Loucy (cell line): ENCODE data around the gene PSMB1.

Experiments
- H2AFZ ChIP-seq: fragments of 200-600 bp; sonication (generic); 2 replicates; pipeline ENCODE4 v1.6.0; 2016; ENCODE audit warnings: antibody characterized with exemption, mild to moderate bottlenecking, low read length, moderate library complexity
- H3F3A ChIP-seq: fragments of 200-600 bp; 2 replicates; pipeline ENCODE4 v1.6.0; 2016; ENCODE audit warnings: antibody characterized with exemption, low read depth, mild to moderate bottlenecking
- H3K27me3 ChIP-seq: fragments of 200-600 bp; sonication (generic); 2 replicates; pipeline ENCODE4 v1.6.1; 2014; ENCODE audit warnings: low read length, mild to moderate bottlenecking; ENCODE audit not compliant: insufficient read depth, poor library complexity, severe bottlenecking
- H3K36me3 ChIP-seq: fragments of 200-600 bp; sonication (generic); 2 replicates; pipeline ENCODE4 v1.6.1; 2016; ENCODE audit warnings: low read length; ENCODE audit not compliant: insufficient read depth
- H3K4me1 ChIP-seq: fragments of 200-600 bp; sonication (generic); 2 replicates; pipeline ENCODE4 v1.5.1; 2014; ENCODE audit warnings: low read length, mild to moderate bottlenecking; ENCODE audit not compliant: insufficient read depth, poor library complexity, severe bottlenecking
- H3K4me2 ChIP-seq: fragments of 200-600 bp; sonication (generic); 2 replicates; pipeline ENCODE4 v1.6.0; 2014; ENCODE audit warnings: antibody characterized with exemption, low read length, low read depth, mild to moderate bottlenecking; ENCODE audit not compliant: poor library complexity, severe bottlenecking
- H3K4me3 ChIP-seq: fragments of 200-600 bp; sonication (generic); 2 replicates; pipeline ENCODE4 v1.5.1; 2014; ENCODE audit warnings: low read length, mild to moderate bottlenecking, mixed read lengths; ENCODE audit not compliant: poor library complexity, severe bottlenecking
- H3K79me2 ChIP-seq: fragments of 200-600 bp; sonication (generic); 2 replicates; pipeline ENCODE4 v1.6.1; 2014; ENCODE audit warnings: low read length; ENCODE audit not compliant: insufficient read depth
- H3K9ac ChIP-seq: fragments of 200-600 bp; sonication (generic); 2 replicates; pipeline ENCODE4 v1.6.0; 2014; ENCODE audit warnings: mild to moderate bottlenecking, low read depth, low read length, moderate library complexity; ENCODE audit not compliant: poor library complexity, severe bottlenecking
- H3K9me2 ChIP-seq: fragments of 200-600 bp; sonication (generic); replicated peaks from 2 replicates; pipeline ENCODE4 v1.6.1; 2016; ENCODE audit warnings: low read depth, low read length, mixed read lengths
- H3K9me3 ChIP-seq: fragments of 200-600 bp; sonication (generic); 2 replicates; pipeline ENCODE4 v1.6.1; 2014; ENCODE audit warnings: mild to moderate bottlenecking, antibody characterized with exemption, low read length, low read depth; ENCODE audit not compliant: insufficient read depth
- H4K20me1 ChIP-seq: fragments of 200-600 bp; sonication (generic); 2 replicates; pipeline ENCODE4 v1.6.0; 2014; ENCODE audit warnings: antibody characterized with exemption, low read length, mild to moderate bottlenecking; ENCODE audit not compliant: insufficient read depth, poor library complexity, severe bottlenecking
- CTCF ChIP-seq: fragments of 200-600 bp; sonication (generic); conservative IDR thresholded peaks from 2 replicates; pipeline ENCODE4 v1.5.1; 2014; ENCODE audit warnings: mild to moderate bottlenecking, antibody characterized with exemption, low read length
- EZH2phosphoT487 ChIP-seq: fragments of 200-600 bp; IDR thresholded peaks from 2 replicates; pipeline ENCODE4 v1.6.1; 2018; ENCODE audit warnings: antibody characterized with exemption, mild to moderate bottlenecking, moderate library complexity, borderline replicate concordance

PSMB1 gene

GRCh38 chr6:170537329-170537728 is 15.8 kb downstream of the PSMB1 start:
- Histone ChIP-seq H3K79me2 (peaks cover 16% of the 10 kb centered on the region), H4K20me1 (peaks cover 18% of the 10 kb centered on the region), H3K4me3 (no peak overlapping the region), H3K9me2 (no peaks in the 10 kb centered on the region), H3K4me1 (peaks cover 8% of the 10 kb centered on the region), H3K36me3 (peaks cover 91% of the 10 kb centered on the region), H3K27me3 (no peaks in the 10 kb centered on the region), H3F3A (no peaks in the 10 kb centered on the region), H3K9me3 (no peaks in the 10 kb centered on the region), H3K4me2 (no peak overlapping the region), H3K9ac (no peak overlapping the region), H2AFZ (no peak overlapping the region)
- TF ChIP-seq CTCF (no peak), EZH2phosphoT487 (no peak)

- no peak for TF ChIP-seq EZH2phosphoT487
- no peak for TF ChIP-seq CTCF
- Histone ChIP-seq H3K27me3 (no peaks in the 10 kb centered on the region), H3K9me2 (no peaks in the 10 kb centered on the region), H3K4me3 (no peak overlapping the region), H3K79me2 (peaks cover 16% of the 10 kb centered on the region), H3F3A (no peaks in the 10 kb centered on the region), H3K36me3 (peaks cover 84% of the 10 kb centered on the region), H3K9me3 (no peaks in the 10 kb centered on the region), H3K4me2 (no peak overlapping the region), H2AFZ (no peak overlapping the region), H3K4me1 (peaks cover 8% of the 10 kb centered on the region), H4K20me1 (peaks cover 14% of the 10 kb centered on the region), H3K9ac (no peak overlapping the region)
Measured at GRCh38 chr6:170536671-170537070, 16.4 kb downstream of the PSMB1 start.

- Histone ChIP-seq H3K9me2 (no peaks in the 10 kb centered on the region), H2AFZ (no peak overlapping the region), H3K9me3 (no peaks in the 10 kb centered on the region), H3K79me2 (peaks cover 10% of the 10 kb centered on the region), H4K20me1 (peaks cover 6% of the 10 kb centered on the region), H3K4me2 (no peak overlapping the region), H3K4me1 (peaks cover 3% of the 10 kb centered on the region), H3K4me3 (no peak overlapping the region), H3K9ac (no peak overlapping the region), H3K27me3 (no peaks in the 10 kb centered on the region), H3F3A (no peaks in the 10 kb centered on the region), H3K36me3 (peaks cover 69% of the 10 kb centered on the region)
- TF ChIP-seq CTCF (no peak), EZH2phosphoT487 (no peak)
Measured at GRCh38 chr6:170535004-170535403, 18.1 kb downstream of the PSMB1 start.
